Measurements from ENCODE around the gene DDX39A.

DDX39A gene

GRCh38 chr19:14371301-14371821 is 47.8 kb downstream of the DDX39A start:
- no peak overlapping the region for H3K9ac ChIP-seq
- TF ChIP-seq, protein P1, sequence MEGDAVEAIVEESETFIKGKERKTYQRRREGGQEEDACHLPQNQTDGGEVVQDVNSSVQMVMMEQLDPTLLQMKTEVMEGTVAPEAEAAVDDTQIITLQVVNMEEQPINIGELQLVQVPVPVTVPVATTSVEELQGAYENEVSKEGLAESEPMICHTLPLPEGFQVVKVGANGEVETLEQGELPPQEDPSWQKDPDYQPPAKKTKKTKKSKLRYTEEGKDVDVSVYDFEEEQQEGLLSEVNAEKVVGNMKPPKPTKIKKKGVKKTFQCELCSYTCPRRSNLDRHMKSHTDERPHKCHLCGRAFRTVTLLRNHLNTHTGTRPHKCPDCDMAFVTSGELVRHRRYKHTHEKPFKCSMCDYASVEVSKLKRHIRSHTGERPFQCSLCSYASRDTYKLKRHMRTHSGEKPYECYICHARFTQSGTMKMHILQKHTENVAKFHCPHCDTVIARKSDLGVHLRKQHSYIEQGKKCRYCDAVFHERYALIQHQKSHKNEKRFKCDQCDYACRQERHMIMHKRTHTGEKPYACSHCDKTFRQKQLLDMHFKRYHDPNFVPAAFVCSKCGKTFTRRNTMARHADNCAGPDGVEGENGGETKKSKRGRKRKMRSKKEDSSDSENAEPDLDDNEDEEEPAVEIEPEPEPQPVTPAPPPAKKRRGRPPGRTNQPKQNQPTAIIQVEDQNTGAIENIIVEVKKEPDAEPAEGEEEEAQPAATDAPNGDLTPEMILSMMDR (conservative IDR thresholded peaks at IDR 0.05; ENCODE audit: low read depth, low read length): no peak
- H3K36me3 ChIP-seq (ENCODE audit: insufficient read depth): no peaks in the 10 kb centered on the region
- peaks cover 11% of the 10 kb centered on the region for H3K4me1 ChIP-seq (ENCODE audit: low read depth, poor library complexity, severe bottlenecking)
- no peaks in the 10 kb centered on the region for H4K20me1 ChIP-seq (ENCODE audit: insufficient read depth)
- H2AFZ ChIP-seq (ENCODE audit: low read depth): no peak overlapping the region
- no peak overlapping the region for H3K4me3 ChIP-seq (IDR thresholded peaks at IDR 0.05; ENCODE audit: insufficient read depth, low read depth, low read length)
- no peaks in the 10 kb centered on the region for H3K79me2 ChIP-seq (ENCODE audit: insufficient read depth, low read depth)
- no peak overlapping the region for H3K4me2 ChIP-seq
- no peak overlapping the region for H3K27ac ChIP-seq
- H3K27me3 ChIP-seq (ENCODE audit: insufficient read depth, low read depth): peaks cover 5% of the 10 kb centered on the region; the same call in 1 of the 2 replicates

DNA sequence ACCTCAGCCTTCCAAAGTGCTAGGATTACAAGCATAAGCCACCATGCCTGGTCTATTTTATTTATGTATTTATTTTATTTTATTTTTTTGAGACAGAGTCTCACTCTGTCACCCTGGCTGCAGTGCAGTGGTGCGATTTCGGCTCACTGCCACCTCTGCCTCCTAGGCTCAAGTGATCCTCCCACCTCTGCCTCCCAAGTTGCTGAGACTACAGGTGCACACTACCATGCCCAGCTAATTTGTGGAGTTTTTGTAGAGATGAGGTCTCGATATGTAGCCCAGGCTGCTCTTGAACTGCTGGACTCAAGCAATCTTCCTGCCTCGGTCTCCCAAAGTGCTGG is 48.2 kb downstream of the DDX39A start:
- Histone ChIP-seq H3K4me3 (IDR thresholded peaks at IDR 0.05; ENCODE audit: insufficient read depth, low read depth, low read length) (no peak overlapping the region), H3K36me3 (ENCODE audit: insufficient read depth) (no peaks in the 10 kb centered on the region), H3K9ac (no peak overlapping the region), H3K27me3 (ENCODE audit: insufficient read depth, low read depth) (peaks cover 5% of the 10 kb centered on the region; the same call in 1 of the 2 replicates), H3K4me2 (no peak overlapping the region), H3K4me1 (ENCODE audit: low read depth, poor library complexity, severe bottlenecking) (peaks cover 16% of the 10 kb centered on the region), H3K27ac (no peak overlapping the region), H4K20me1 (ENCODE audit: insufficient read depth) (no peaks in the 10 kb centered on the region), H3K79me2 (ENCODE audit: insufficient read depth, low read depth) (no peaks in the 10 kb centered on the region), H2AFZ (ENCODE audit: low read depth) (no peak overlapping the region)
- TF ChIP-seq, protein P1 (conservative IDR thresholded peaks at IDR 0.05; ENCODE audit: low read depth, low read length): no peak

- no peak overlapping the region for H2AFZ ChIP-seq (ENCODE audit: low read depth)
- H3K79me2 ChIP-seq (ENCODE audit: insufficient read depth, low read depth): no peaks in the 10 kb centered on the region
- no peak overlapping the region for H3K9ac ChIP-seq
- H3K4me2 ChIP-seq: no peak overlapping the region
- H3K36me3 ChIP-seq (ENCODE audit: insufficient read depth): no peaks in the 10 kb centered on the region
- H3K4me3 ChIP-seq (IDR thresholded peaks at IDR 0.05; ENCODE audit: insufficient read depth, low read depth, low read length): no peak overlapping the region
- H3K4me1 ChIP-seq (ENCODE audit: low read depth, poor library complexity, severe bottlenecking): peaks cover 17% of the 10 kb centered on the region
- H3K27me3 ChIP-seq (ENCODE audit: insufficient read depth, low read depth): peaks cover 5% of the 10 kb centered on the region; the same call in 1 of the 2 replicates
- H3K27ac ChIP-seq: no peak overlapping the region
- H4K20me1 ChIP-seq (ENCODE audit: insufficient read depth): no peaks in the 10 kb centered on the region
- TF ChIP-seq, protein P1 (conservative IDR thresholded peaks at IDR 0.05; ENCODE audit: low read depth, low read length): no peak
These were observed 48.8 kb downstream of the DDX39A start for GRCh38 chr19:14370169-14370939.

GRCh38 chr19:14369399-14370168 is 49.6 kb downstream of the DDX39A start:
- Histone ChIP-seq H2AFZ (ENCODE audit: low read depth) (no peak overlapping the region), H4K20me1 (ENCODE audit: insufficient read depth) (no peaks in the 10 kb centered on the region), H3K4me2 (no peak overlapping the region), H3K4me3 (IDR thresholded peaks at IDR 0.05; ENCODE audit: insufficient read depth, low read depth, low read length) (no peak overlapping the region), H3K79me2 (ENCODE audit: insufficient read depth, low read depth) (no peaks in the 10 kb centered on the region), H3K36me3 (ENCODE audit: insufficient read depth) (no peaks in the 10 kb centered on the region), H3K27me3 (ENCODE audit: insufficient read depth, low read depth) (peaks cover 5% of the 10 kb centered on the region; the same call in 1 of the 2 replicates), H3K4me1 (ENCODE audit: low read depth, poor library complexity, severe bottlenecking) (peaks cover 17% of the 10 kb centered on the region), H3K9ac (no peak overlapping the region), H3K27ac (no peak overlapping the region)
- TF ChIP-seq, protein P1 (conservative IDR thresholded peaks at IDR 0.05; ENCODE audit: low read depth, low read length): no peak
